Endodermal cell (in vitro differentiated cells): Measurements from ENCODE around the gene TMEM31. TPM values are rescaled to one million over a fixed set of nuclear protein-coding genes. Genes with fewer than 3 reads are reported as not detected.

Experiments used
- DNase-seq: peaks from one replicate; pipeline ENCODE4 v3.0.0-alpha.2; 2017
- H3K27ac ChIP-seq: 2 replicates; pipeline ENCODE4 v1.5.1; 2013; ENCODE audit warnings: mild to moderate bottlenecking, low read depth, low read length, moderate library complexity
- H3K27me3 ChIP-seq: 2 replicates; pipeline ENCODE4 v1.6.1; 2013; ENCODE audit warnings: mild to moderate bottlenecking, low read length, moderate library complexity; ENCODE audit not compliant: insufficient read depth, control insufficient read depth, poor library complexity, severe bottlenecking
- H3K36me3 ChIP-seq: 2 replicates; pipeline ENCODE4 v1.7.0; 2013; ENCODE audit warnings: mild to moderate bottlenecking, low read length, moderate library complexity; ENCODE audit not compliant: control insufficient read depth, insufficient read depth
- H3K4me1 ChIP-seq: one replicate; pipeline ENCODE4 v1.7.0; 2013; ENCODE audit warnings: low read length; ENCODE audit not compliant: control insufficient read depth, insufficient read depth
- H3K4me3 ChIP-seq: 2 replicates; pipeline ENCODE4 v1.5.1; 2013; ENCODE audit warnings: mild to moderate bottlenecking, low read length, moderate library complexity
- H3K9ac ChIP-seq: 2 replicates; pipeline ENCODE4 v1.6.1; 2013; ENCODE audit warnings: mild to moderate bottlenecking, low read length, moderate library complexity; ENCODE audit not compliant: poor library complexity, severe bottlenecking; ENCODE audit errors: extremely low read depth
- H3K9me3 ChIP-seq: 2 replicates; pipeline ENCODE4 v1.6.1; 2013; ENCODE audit warnings: mild to moderate bottlenecking, low read length, moderate library complexity; ENCODE audit not compliant: control insufficient read depth
- H3K27ac Mint-ChIP-seq: 2 replicates; pipeline ENCODE4 v1.8.0; 2020; ENCODE audit warnings: mixed read lengths
- H3K27me3 Mint-ChIP-seq: 2 replicates; pipeline ENCODE4 v1.8.0; 2021; ENCODE audit warnings: mild to moderate bottlenecking, mixed read lengths; ENCODE audit not compliant: insufficient read depth
- H3K36me3 Mint-ChIP-seq: 2 replicates; pipeline ENCODE4 v1.8.0; 2020; ENCODE audit warnings: low read depth, mixed read lengths
- H3K4me1 Mint-ChIP-seq: 2 replicates; pipeline ENCODE4 v1.8.0; 2020; ENCODE audit warnings: mixed read lengths
- H3K4me3 Mint-ChIP-seq: 2 replicates; pipeline ENCODE4 v1.8.0; 2020; ENCODE audit warnings: mild to moderate bottlenecking, moderate library complexity, mixed read lengths
- H3K9me3 Mint-ChIP-seq: 2 replicates; pipeline ENCODE4 v1.8.0; 2020; ENCODE audit warnings: mild to moderate bottlenecking, mixed read lengths
- WGBS, 2 experiments: methylation state at CpG; one replicate each; pipeline versions ENCODE4 v1.1.5 to v1.1.7; 2013; ENCODE audit warnings: missing lambda C conversion rate in 2 of 2, mixed read lengths in 1 of 2; ENCODE audit not compliant: insufficient coverage in 1 of 2, insufficient read length in 1 of 2; 5-methylcytosine and 5-hydroxymethylcytosine counted together
- total RNA-seq, 2 donors: library from RNA; stranded (reverse); fragmentation: NEBNext Ultra II Directional in 1 of 2; extraction: Animal tissue kit (Norgen Biotek cat#: 25700) in 1 of 2; gene quantifications; 2 replicates in 1 of 2; 3 replicates in 1 of 2; pipeline ENCODE4 v1.2.1, GENCODE V29; 2021
- TF ChIP-seq, protein P1 (sequence below): fragments of 200-600 bp; sonication (generic); conservative IDR thresholded peaks from 2 replicates; pipeline ENCODE4 v1.5.0; 2021; ENCODE audit warnings: antibody characterized with exemption, mild to moderate bottlenecking

TMEM31 gene
- total RNA-seq, 2 donors from 2014 or later, result 1.00 TPM; not detected in 1

DNA sequence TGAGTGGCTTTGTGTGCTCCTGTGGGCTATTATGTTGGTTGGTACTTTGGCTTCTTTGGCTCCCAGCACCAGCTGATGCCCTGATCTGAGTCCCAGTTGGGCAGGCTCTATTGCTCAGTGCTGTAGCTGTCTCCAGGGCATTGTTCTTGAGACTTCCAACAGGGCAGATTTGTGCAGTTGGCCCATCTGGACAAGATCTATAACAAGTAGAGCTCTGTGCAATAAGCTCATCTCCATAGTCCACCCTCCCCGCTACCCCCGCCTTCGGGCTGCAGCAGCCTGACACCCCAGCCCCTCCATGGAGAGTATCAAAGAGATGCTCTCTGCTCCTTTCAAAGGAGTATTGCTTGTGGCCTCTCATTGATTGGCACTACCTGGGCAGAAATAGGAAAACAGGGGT is 5.8 kb upstream of the TMEM31 start:
- H3K36me3 ChIP-seq, result no peaks in the 10 kb centered on the region
- H3K4me3 Mint-ChIP-seq, result no peak overlapping the region
- no peaks in the 10 kb centered on the region for H3K9me3 ChIP-seq
- TF ChIP-seq, protein P1, sequence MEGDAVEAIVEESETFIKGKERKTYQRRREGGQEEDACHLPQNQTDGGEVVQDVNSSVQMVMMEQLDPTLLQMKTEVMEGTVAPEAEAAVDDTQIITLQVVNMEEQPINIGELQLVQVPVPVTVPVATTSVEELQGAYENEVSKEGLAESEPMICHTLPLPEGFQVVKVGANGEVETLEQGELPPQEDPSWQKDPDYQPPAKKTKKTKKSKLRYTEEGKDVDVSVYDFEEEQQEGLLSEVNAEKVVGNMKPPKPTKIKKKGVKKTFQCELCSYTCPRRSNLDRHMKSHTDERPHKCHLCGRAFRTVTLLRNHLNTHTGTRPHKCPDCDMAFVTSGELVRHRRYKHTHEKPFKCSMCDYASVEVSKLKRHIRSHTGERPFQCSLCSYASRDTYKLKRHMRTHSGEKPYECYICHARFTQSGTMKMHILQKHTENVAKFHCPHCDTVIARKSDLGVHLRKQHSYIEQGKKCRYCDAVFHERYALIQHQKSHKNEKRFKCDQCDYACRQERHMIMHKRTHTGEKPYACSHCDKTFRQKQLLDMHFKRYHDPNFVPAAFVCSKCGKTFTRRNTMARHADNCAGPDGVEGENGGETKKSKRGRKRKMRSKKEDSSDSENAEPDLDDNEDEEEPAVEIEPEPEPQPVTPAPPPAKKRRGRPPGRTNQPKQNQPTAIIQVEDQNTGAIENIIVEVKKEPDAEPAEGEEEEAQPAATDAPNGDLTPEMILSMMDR, result no peak
- H3K4me1 Mint-ChIP-seq, result peaks cover 5% of the 10 kb centered on the region
- no peaks in the 10 kb centered on the region for H3K4me1 ChIP-seq
- peaks cover 9% of the 10 kb centered on the region for H3K27me3 ChIP-seq
- H3K27ac ChIP-seq, result no peak overlapping the region
- no peak overlapping the region for H3K4me3 ChIP-seq
- H3K9me3 Mint-ChIP-seq, result peaks cover 4% of the 10 kb centered on the region
- H3K27me3 Mint-ChIP-seq, result peaks cover 53% of the 10 kb centered on the region
- no peak overlapping the region for H3K9ac ChIP-seq
- H3K36me3 Mint-ChIP-seq, result peaks cover 1% of the 10 kb centered on the region
- 82 to 100% methylated on average over 3 of the region's 3 CpGs for WGBS, 2 experiments
- no peak for DNase-seq
- no peak overlapping the region for H3K27ac Mint-ChIP-seq

DNA sequence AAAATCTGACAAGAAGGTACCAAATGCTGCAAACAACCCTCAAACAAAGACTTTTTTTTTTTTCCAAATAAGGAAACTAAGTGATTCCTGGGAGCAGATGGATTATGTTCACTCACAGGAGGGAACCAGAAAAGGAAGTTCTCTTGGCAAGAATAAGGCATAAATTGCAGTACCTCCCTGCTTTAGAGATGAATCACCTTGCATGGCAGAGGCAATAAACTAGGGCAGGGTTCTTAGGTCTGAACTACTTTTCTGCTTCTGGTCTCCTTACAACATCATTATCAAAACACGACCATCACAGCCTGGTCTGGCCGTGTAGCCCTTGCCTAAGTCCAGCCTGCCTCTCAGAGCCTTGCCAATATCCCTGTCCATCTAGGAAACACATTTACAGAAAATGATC is 6.3 kb downstream of the TMEM31 start:
- Histone ChIP-seq H3K9ac (no peak overlapping the region), H3K4me3 (no peak overlapping the region), H3K4me1 (no peaks in the 10 kb centered on the region), H3K27ac (no peak overlapping the region), H3K27me3 (peaks cover 75% of the 10 kb centered on the region), H3K36me3 (no peaks in the 10 kb centered on the region), H3K9me3 (no peaks in the 10 kb centered on the region)
- Mint-ChIP-seq H3K36me3 (no peaks in the 10 kb centered on the region), H3K9me3 (no peaks in the 10 kb centered on the region), H3K4me1 (peaks cover 16% of the 10 kb centered on the region), H3K4me3 (no peak overlapping the region), H3K27ac (no peak overlapping the region), H3K27me3 (peaks cover 73% of the 10 kb centered on the region)
- DNase-seq, result no peak
- TF ChIP-seq, protein P1, result no peak
- 92 to 95% methylated on average over 2 of the region's 2 CpGs for WGBS, 2 experiments

DNA sequence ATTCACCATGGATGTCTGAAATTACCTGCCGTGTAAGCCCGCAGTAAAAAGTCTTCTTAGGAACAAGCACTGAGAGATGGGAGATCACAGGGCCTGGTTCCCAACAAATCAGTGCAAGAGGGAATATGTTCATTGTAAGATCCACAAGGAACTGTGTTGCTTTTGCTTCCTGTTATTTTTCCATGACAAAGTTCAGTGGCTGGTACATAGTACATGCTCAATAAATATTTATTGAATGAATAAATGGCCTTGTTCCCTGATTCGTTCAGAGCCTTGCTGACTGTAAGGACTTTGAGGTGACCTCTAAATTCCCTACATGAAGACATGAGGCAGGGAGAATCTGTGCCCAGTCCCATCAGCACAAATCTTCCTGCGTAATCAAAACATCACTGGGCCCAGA is 7.4 kb downstream of the TMEM31 start:
- H3K27me3 ChIP-seq, result peaks cover 86% of the 10 kb centered on the region
- no peaks in the 10 kb centered on the region for H3K4me1 ChIP-seq
- H3K9ac ChIP-seq, result no peak overlapping the region
- Mint-ChIP-seq H3K27ac (no peak overlapping the region), H3K36me3 (no peaks in the 10 kb centered on the region), H3K4me1 (peaks cover 14% of the 10 kb centered on the region), H3K9me3 (no peaks in the 10 kb centered on the region), H3K27me3 (peaks cover 82% of the 10 kb centered on the region), H3K4me3 (no peak overlapping the region)
- no peaks in the 10 kb centered on the region for H3K9me3 ChIP-seq
- DNase-seq, result no peak
- H3K36me3 ChIP-seq, result no peaks in the 10 kb centered on the region
- TF ChIP-seq, protein P1, result no peak
- WGBS, 2 experiments, result 95% methylated on average over 4 of the region's 4 CpGs; no CpG with 5 or more reads in 1 of the 2 experiments
- no peak overlapping the region for H3K27ac ChIP-seq
- H3K4me3 ChIP-seq, result no peak overlapping the region
